Natural killer cell (primary cell): ENCODE results near the gene PRDM7. TPM values are rescaled to one million over a fixed set of nuclear protein-coding genes. Genes with fewer than 3 reads are reported as not detected.
"Not testable (repeated sequence)": the region's sequence is repeated elsewhere in the genome, so short reads cannot be mapped to it uniquely, and the experiment has no call there.

Source experiments
- ATAC-seq, 3 donors: fragments of 150-1000 bp in 2 of 3; fragments of 200-7000 bp in 1 of 3; cut with Tn5 transposase; 1 replicate in 1 of 3; 2 replicates in 2 of 3; pipeline ENCODE4 v1.10.0; 2021; ENCODE audit warnings: mild to moderate bottlenecking in 2 of 3, moderate library complexity in 2 of 3
- DNase-seq, 2 donors: peaks; one replicate each; pipeline versions ENCODE4 v3.0.0 to v3.0.0-alpha.2; 2013 to 2021; ENCODE audit warnings: mixed read lengths in 1 of 2
- H3K27ac ChIP-seq: one replicate; pipeline ENCODE4 v1.5.1; 2013; ENCODE audit warnings: mild to moderate bottlenecking, low read length
- H3K27me3 ChIP-seq: one replicate; pipeline ENCODE4 v1.6.1; 2013; ENCODE audit warnings: low read length; ENCODE audit not compliant: control insufficient read depth, insufficient read depth
- H3K36me3 ChIP-seq: one replicate; pipeline ENCODE4 v1.6.1; 2013; ENCODE audit warnings: low read length; ENCODE audit not compliant: control insufficient read depth, insufficient read depth
- H3K4me1 ChIP-seq: one replicate; pipeline ENCODE4 v1.6.1; 2013; ENCODE audit warnings: low read length; ENCODE audit not compliant: control insufficient read depth, insufficient read depth
- H3K4me3 ChIP-seq: one replicate; pipeline ENCODE4 v1.5.1; 2013; ENCODE audit warnings: low read length
- H3K9me3 ChIP-seq: one replicate; pipeline ENCODE4 v1.6.1; 2013; ENCODE audit warnings: low read length; ENCODE audit not compliant: control insufficient read depth, insufficient read depth
- H3K27ac Mint-ChIP-seq, 2 donors: one replicate each; pipeline ENCODE4 v1.8.0; 2022; ENCODE audit warnings: mild to moderate bottlenecking in 2 of 2, mixed read lengths in 2 of 2, moderate library complexity in 1 of 2
- H3K27me3 Mint-ChIP-seq, 2 donors: one replicate each; pipeline ENCODE4 v1.8.0; 2022; ENCODE audit warnings: low read depth in 2 of 2, mixed read lengths in 2 of 2
- H3K36me3 Mint-ChIP-seq: one replicate; pipeline ENCODE4 v1.8.0; 2022; ENCODE audit warnings: mixed read lengths
- H3K4me1 Mint-ChIP-seq, 2 donors: one replicate each; pipeline ENCODE4 v1.8.0; 2022; ENCODE audit warnings: mixed read lengths in 2 of 2
- H3K4me3 Mint-ChIP-seq: one replicate; pipeline ENCODE4 v1.8.0; 2022; ENCODE audit warnings: mild to moderate bottlenecking, moderate library complexity, mixed read lengths
- H3K9me3 Mint-ChIP-seq, 2 donors: one replicate each; pipeline ENCODE4 v1.8.0; 2022; ENCODE audit warnings: mixed read lengths in 2 of 2
- CTCF ChIP-seq: fragments of 200-600 bp; IDR thresholded peaks from one replicate; pipeline ENCODE4 v1.8.0; 2022; ENCODE audit warnings: antibody characterized with exemption
- WGBS: methylation state at CpG from one replicate; pipeline ENCODE4 v1.1.7; 2013; ENCODE audit warnings: missing lambda C conversion rate; ENCODE audit not compliant: insufficient coverage; 5-methylcytosine and 5-hydroxymethylcytosine counted together
- intact Hi-C: fragments of 100-400 bp; cut with micrococcal nuclease; formaldehyde crosslinking; loops from one replicate; pipeline ENCODE4 v1.14.2; 2022
- total RNA-seq, 4 donors: library from RNA; stranded (reverse); fragments of 120-200 nt in 1 of 4; gene quantifications; one replicate each; pipeline versions ENCODE4 v1.2.3 to v1.2.4, GENCODE V29; 2013 to 2022

Gene PRDM7
- not detected for total RNA-seq
- not detected for total RNA-seq (2013)

GRCh38 chr16:90077240-90077756, at the start of gene PRDM7:
Gene PRDM7 (minus strand): TSS chr16:90077331. CDS start chr16:90075910, 1,421 bp downstream.
- Histone ChIP-seq H3K4me3 (peak within 1 kb of the TSS; percentile 50), H3K27ac (peak within 1 kb of the TSS; percentile 47), H3K27me3 (no peaks in the 10 kb centered on the region), H3K36me3 (no peaks in the 10 kb centered on the region), H3K9me3 (no peaks in the 10 kb centered on the region), H3K4me1 (peaks cover 25% of the 10 kb centered on the region)
- no peaks in the 10 kb centered on the region for H3K9me3 Mint-ChIP-seq
- no peaks in the 10 kb centered on the region for H3K36me3 Mint-ChIP-seq
- WGBS, result 1% methylated on average over 32 of the region's 32 CpGs
- peaks cover 15 to 22% of the 10 kb centered on the region in 2 donors for H3K27me3 Mint-ChIP-seq
- intact Hi-C loops, result no loop called here
- peak; percentile 86 to 91 (median 89) for ATAC-seq
- no peak for TF ChIP-seq CTCF
- H3K4me1 Mint-ChIP-seq, result peaks cover 29 to 30% of the 10 kb centered on the region in 2 donors
- peak within 1 kb of the TSS; percentile 73 to 79 for H3K27ac Mint-ChIP-seq
- DNase-seq, result peak; percentile 92 to 96
- peak within 1 kb of the TSS; percentile 90 for H3K4me3 Mint-ChIP-seq

GRCh38 chr16:90121846-90122245, 44.7 kb upstream of the PRDM7 start:
- H3K36me3 ChIP-seq, H3K27me3 ChIP-seq, H3K4me1 Mint-ChIP-seq, H3K4me1 ChIP-seq, intact Hi-C loops, H3K27me3 Mint-ChIP-seq, H3K27ac Mint-ChIP-seq, H3K4me3 Mint-ChIP-seq, ATAC-seq, H3K36me3 Mint-ChIP-seq, H3K9me3 Mint-ChIP-seq, H3K4me3 ChIP-seq, H3K27ac ChIP-seq, DNase-seq, H3K9me3 ChIP-seq: not testable (repeated sequence)
- 100% methylated on average over 1 of the region's 4 CpGs for WGBS

GRCh38 chr16:90107617-90108016, 30.5 kb upstream of the PRDM7 start:
- H3K9me3 Mint-ChIP-seq, result not testable (repeated sequence)

GRCh38 chr16:90107060-90107459, 29.9 kb upstream of the PRDM7 start:
- H3K27ac Mint-ChIP-seq, H3K27ac ChIP-seq, H3K4me3 Mint-ChIP-seq, H3K36me3 Mint-ChIP-seq, DNase-seq, H3K27me3 Mint-ChIP-seq, H3K4me3 ChIP-seq, intact Hi-C loops, H3K9me3 ChIP-seq, H3K36me3 ChIP-seq, H3K4me1 Mint-ChIP-seq, H3K27me3 ChIP-seq, H3K4me1 ChIP-seq, H3K9me3 Mint-ChIP-seq: not testable (repeated sequence)
- ATAC-seq, result peak in 1 of 3 donors; percentile 17
- no CpG with 5 or more reads among the region's 13 CpGs for WGBS

More at GRCh38 chr16:90107617-90108016, 30.5 kb upstream of the PRDM7 start:
- H3K4me1 Mint-ChIP-seq, H3K27me3 Mint-ChIP-seq, H3K27me3 ChIP-seq, ATAC-seq, H3K27ac ChIP-seq, H3K4me3 ChIP-seq, intact Hi-C loops, H3K4me1 ChIP-seq, H3K36me3 ChIP-seq, H3K4me3 Mint-ChIP-seq, H3K27ac Mint-ChIP-seq, H3K36me3 Mint-ChIP-seq, H3K9me3 ChIP-seq, DNase-seq: not testable (repeated sequence)
- WGBS, result no CpG with 5 or more reads among the region's 6 CpGs

- H3K27ac ChIP-seq, intact Hi-C loops, H3K4me3 Mint-ChIP-seq, H3K9me3 ChIP-seq, H3K27me3 Mint-ChIP-seq, H3K9me3 Mint-ChIP-seq, H3K36me3 ChIP-seq, H3K4me1 ChIP-seq, H3K4me1 Mint-ChIP-seq, H3K4me3 ChIP-seq, H3K36me3 Mint-ChIP-seq, H3K27me3 ChIP-seq: not testable (repeated sequence)
- TF ChIP-seq CTCF, result peak; percentile 28
- H3K27ac Mint-ChIP-seq, result peak overlapping the region in 1 of 2 donors; percentile 38
- ATAC-seq (peak; percentile 82 to 98 (median 92)), DNase-seq (peak; percentile 55 to 68)
- 37% methylated on average over 26 of the region's 32 CpGs for WGBS
Measured at GRCh38 chr16:90106271-90106670, 29.1 kb upstream of the PRDM7 start.

GRCh38 chr16:90104725-90105124, 27.6 kb upstream of the PRDM7 start:
- ATAC-seq, H3K36me3 Mint-ChIP-seq, H3K4me3 ChIP-seq, H3K27ac ChIP-seq, H3K27me3 ChIP-seq, intact Hi-C loops, H3K4me3 Mint-ChIP-seq, H3K4me1 Mint-ChIP-seq, H3K9me3 ChIP-seq, H3K4me1 ChIP-seq, H3K36me3 ChIP-seq, DNase-seq, H3K27ac Mint-ChIP-seq, H3K9me3 Mint-ChIP-seq, H3K27me3 Mint-ChIP-seq: not testable (repeated sequence)
- 81% methylated on average over 9 of the region's 13 CpGs for WGBS
